Stimulated activated CD4-positive, alpha-beta T cell treated with anti-CD3 and anti-CD28 coated beads, TNF-alpha, amount 100 ng/mL, for 24 hours (primary cell): Measurements from ENCODE around the gene HDDC3.
A peak's percentile ranks its signal among the peaks of the same experiment; 100 is the strongest.

Source experiments
- DNase-seq, 3 experiments: peaks; one replicate each; pipeline ENCODE4 v3.0.0-alpha.2; 2020; ENCODE audit warnings: low read depth in 3 of 3

HDDC3 gene

GRCh38 chr15:90931828-90932659, at the start of gene HDDC3:
Gene HDDC3 (minus strand): TSS chr15:90932549. CDS start chr15:90932540, 9 bp downstream.
- peak; percentile 85 to 90 (median 87) for DNase-seq

- DNase-seq = no peak
Observed at GRCh38 chr15:90982135-90982534, 49.8 kb upstream of the HDDC3 start.

- no peak for DNase-seq
Observed at GRCh38 chr15:90981681-90982080, 49.3 kb upstream of the HDDC3 start.

- DNase-seq = no peak
Observed at GRCh38 chr15:90979582-90979981, 47.2 kb upstream of the HDDC3 start.

- DNase-seq = no peak
Observed at GRCh38 chr15:90974216-90974615, 41.9 kb upstream of the HDDC3 start.

- DNase-seq = no peak
Observed at GRCh38 chr15:90972133-90972532, 39.8 kb upstream of the HDDC3 start.

- no peak for DNase-seq
Observed at GRCh38 chr15:90970274-90970673, 37.9 kb upstream of the HDDC3 start.

GRCh38 chr15:90968434-90968833, 36.1 kb upstream of the HDDC3 start:
- DNase-seq = no peak

GRCh38 chr15:90967206-90967605, 34.9 kb upstream of the HDDC3 start:
- DNase-seq = no peak

GRCh38 chr15:90966262-90966661, 33.9 kb upstream of the HDDC3 start:
- no peak for DNase-seq

- no peak for DNase-seq
Observed at GRCh38 chr15:90962021-90962420, 29.7 kb upstream of the HDDC3 start.

- DNase-seq = no peak
Observed at GRCh38 chr15:90960298-90961091, 28.1 kb upstream of the HDDC3 start.

GRCh38 chr15:90959894-90960293, 27.5 kb upstream of the HDDC3 start:
- DNase-seq = no peak

GRCh38 chr15:90959028-90959595, 26.8 kb upstream of the HDDC3 start:
- no peak for DNase-seq

- DNase-seq = no peak
Observed at GRCh38 chr15:90957791-90958190, 25.4 kb upstream of the HDDC3 start.

- DNase-seq = no peak
Observed at GRCh38 chr15:90957031-90957790, 24.9 kb upstream of the HDDC3 start.

GRCh38 chr15:90956274-90957030, 24.1 kb upstream of the HDDC3 start:
- peak in 2 of 3 experiments; percentile 21 to 60 for DNase-seq

GRCh38 chr15:90955624-90956273, 23.4 kb upstream of the HDDC3 start:
- no peak for DNase-seq

- peak; percentile 76 to 92 (median 78) for DNase-seq
Observed at GRCh38 chr15:90954712-90955623, 22.6 kb upstream of the HDDC3 start, which contains the start of gene RCCD1. Gene RCCD1 (plus strand): TSS chr15:90954884. CDS start chr15:90956735, 1,851 bp downstream.
